ENCODE results near the gene COPB1. TPM values are rescaled to one million over a fixed set of nuclear protein-coding genes. Genes with fewer than 3 reads are reported as not detected.

Gene COPB1
- total RNA-seq, 3 donors from 2014 or later (not counting 1 experiment from before 2014, with no cell fraction given), result 77.1 to 83.8 (median 80.4) TPM

DNA sequence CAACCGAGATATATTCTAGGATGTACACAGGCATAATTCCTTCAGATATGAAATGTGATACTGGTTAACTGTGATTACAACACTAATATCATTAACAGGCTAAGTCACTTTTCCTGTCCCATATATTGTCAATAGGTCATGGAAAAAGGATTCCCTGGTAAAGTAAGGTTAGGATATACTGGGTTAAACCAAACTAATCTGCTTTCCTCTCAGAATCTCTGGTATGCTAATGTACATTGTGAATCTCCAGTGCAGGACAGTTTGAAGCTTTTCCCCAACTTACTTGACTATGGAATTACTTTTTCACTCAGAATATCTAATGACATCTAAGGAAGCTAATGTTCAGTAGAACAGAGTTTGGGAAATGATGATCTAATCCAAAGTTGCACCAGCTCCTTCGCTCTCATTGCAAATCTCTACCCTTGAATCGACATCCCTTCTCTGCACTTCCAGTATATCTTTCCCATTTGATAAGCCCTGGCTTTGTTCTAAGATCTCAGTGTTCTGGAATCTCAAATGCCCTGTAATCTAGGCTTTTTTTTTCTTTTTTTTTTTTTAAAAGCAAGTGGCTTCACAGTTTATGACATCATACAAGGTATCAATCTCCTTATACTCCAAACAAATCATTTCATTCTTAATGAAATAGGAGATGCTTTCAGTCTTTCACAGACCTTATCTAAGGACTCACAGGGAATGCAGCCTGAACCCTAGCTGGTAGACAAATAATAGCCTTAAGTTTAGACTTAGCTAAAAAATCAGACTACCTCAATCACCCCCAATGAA is 43.8 kb downstream of the COPB1 start:
- WGBS (ENCODE audit: insufficient coverage), result 100% methylated on average over 2 of the region's 3 CpGs
- Mint-ChIP-seq H3K4me1 (peaks cover 12 to 14% of the 10 kb centered on the region in 2 donors), H3K36me3 (no peaks in the 10 kb centered on the region), H3K27me3 (ENCODE audit: low read depth in 2 of 2) (no peaks in the 10 kb centered on the region), H3K4me3 (no peak overlapping the region), H3K9me3 (no peaks in the 10 kb centered on the region), H3K27ac (peak overlapping the region; percentile 24)
- H3K36me3 ChIP-seq (ENCODE audit: control insufficient read depth, insufficient read depth, low read length), result peaks cover 45% of the 10 kb centered on the region
- no peak overlapping the region for H3K27ac ChIP-seq (ENCODE audit: low read length)
- ATAC-seq (no peak), DNase-seq (no peak)
- H3K4me1 ChIP-seq (ENCODE audit: control insufficient read depth, insufficient read depth, low read length), result peaks cover 6% of the 10 kb centered on the region
- no peak overlapping the region for H3K4me3 ChIP-seq (ENCODE audit: low read length)
- H3K9me3 ChIP-seq (ENCODE audit: control insufficient read depth, insufficient read depth, low read length), result no peaks in the 10 kb centered on the region
- intact Hi-C loops (cut with micrococcal nuclease), result loop anchor here (1.0 kb wide), 1 partner anchor 156 kb away; no protein-coding TSS in a partner anchor
- TF ChIP-seq, protein P1, sequence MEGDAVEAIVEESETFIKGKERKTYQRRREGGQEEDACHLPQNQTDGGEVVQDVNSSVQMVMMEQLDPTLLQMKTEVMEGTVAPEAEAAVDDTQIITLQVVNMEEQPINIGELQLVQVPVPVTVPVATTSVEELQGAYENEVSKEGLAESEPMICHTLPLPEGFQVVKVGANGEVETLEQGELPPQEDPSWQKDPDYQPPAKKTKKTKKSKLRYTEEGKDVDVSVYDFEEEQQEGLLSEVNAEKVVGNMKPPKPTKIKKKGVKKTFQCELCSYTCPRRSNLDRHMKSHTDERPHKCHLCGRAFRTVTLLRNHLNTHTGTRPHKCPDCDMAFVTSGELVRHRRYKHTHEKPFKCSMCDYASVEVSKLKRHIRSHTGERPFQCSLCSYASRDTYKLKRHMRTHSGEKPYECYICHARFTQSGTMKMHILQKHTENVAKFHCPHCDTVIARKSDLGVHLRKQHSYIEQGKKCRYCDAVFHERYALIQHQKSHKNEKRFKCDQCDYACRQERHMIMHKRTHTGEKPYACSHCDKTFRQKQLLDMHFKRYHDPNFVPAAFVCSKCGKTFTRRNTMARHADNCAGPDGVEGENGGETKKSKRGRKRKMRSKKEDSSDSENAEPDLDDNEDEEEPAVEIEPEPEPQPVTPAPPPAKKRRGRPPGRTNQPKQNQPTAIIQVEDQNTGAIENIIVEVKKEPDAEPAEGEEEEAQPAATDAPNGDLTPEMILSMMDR (IDR thresholded peaks at IDR 0.05), result no peak
- H3K27me3 ChIP-seq (ENCODE audit: control insufficient read depth, insufficient read depth, low read length), result no peaks in the 10 kb centered on the region

DNA sequence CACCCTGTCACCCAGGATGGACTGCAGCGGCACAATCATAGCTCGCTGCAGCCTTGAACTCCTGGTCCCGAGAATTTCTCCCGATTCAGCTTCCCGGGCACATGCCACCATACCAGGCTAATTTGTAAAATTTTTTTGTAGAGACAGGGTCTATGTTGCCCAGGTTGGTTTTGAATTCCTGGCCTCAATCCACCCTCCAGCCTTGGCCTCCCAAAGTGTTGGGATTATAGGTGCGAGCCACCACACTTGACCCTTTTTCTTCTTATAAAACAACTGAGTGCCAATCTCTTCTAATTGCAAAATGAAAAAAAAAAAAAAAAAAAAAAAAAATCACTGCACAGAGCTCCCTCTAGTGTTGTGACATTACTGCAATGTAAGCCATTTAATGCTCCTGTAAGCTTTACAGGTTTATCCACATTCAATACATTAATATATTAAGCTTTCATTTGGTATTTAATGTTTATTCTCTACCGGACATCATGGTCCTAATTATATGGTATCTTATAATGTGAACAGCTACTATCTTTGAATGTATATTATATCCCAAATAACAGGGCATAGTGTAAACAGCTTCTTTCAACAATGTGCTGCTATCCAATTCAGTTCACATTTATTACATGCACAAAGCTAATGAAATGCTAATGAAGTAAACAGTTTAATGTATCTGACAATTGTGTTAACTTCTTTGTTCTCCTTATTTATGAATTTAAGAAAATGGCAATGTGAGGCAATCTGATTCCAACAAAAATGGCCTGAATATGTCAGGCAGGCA is 44.6 kb downstream of the COPB1 start:
- Mint-ChIP-seq H3K9me3 (no peaks in the 10 kb centered on the region), H3K4me3 (no peak overlapping the region), H3K4me1 (peaks cover 14 to 17% of the 10 kb centered on the region in 2 donors), H3K27ac (no peak overlapping the region), H3K27me3 (ENCODE audit: low read depth in 2 of 2) (no peaks in the 10 kb centered on the region), H3K36me3 (no peaks in the 10 kb centered on the region)
- TF ChIP-seq, protein P1 (IDR thresholded peaks at IDR 0.05), result peak; percentile 79
- H3K27me3 ChIP-seq (ENCODE audit: control insufficient read depth, insufficient read depth, low read length), result no peaks in the 10 kb centered on the region
- intact Hi-C loops (cut with micrococcal nuclease), result loop anchor here (1.0 kb wide), 1 partner anchor 155 kb away; no protein-coding TSS in a partner anchor
- H3K9me3 ChIP-seq (ENCODE audit: control insufficient read depth, insufficient read depth, low read length), result no peaks in the 10 kb centered on the region
- H3K36me3 ChIP-seq (ENCODE audit: control insufficient read depth, insufficient read depth, low read length), result peaks cover 38% of the 10 kb centered on the region
- no peak overlapping the region for H3K27ac ChIP-seq (ENCODE audit: low read length)
- peaks cover 6% of the 10 kb centered on the region for H3K4me1 ChIP-seq (ENCODE audit: control insufficient read depth, insufficient read depth, low read length)
- peak; percentile 49 to 67 (median 58) for ATAC-seq
- 87% methylated on average over 6 of the region's 7 CpGs for WGBS (ENCODE audit: insufficient coverage)
- no peak overlapping the region for H3K4me3 ChIP-seq (ENCODE audit: low read length)
- DNase-seq, result peak in 1 of 2 donors; percentile 65

DNA sequence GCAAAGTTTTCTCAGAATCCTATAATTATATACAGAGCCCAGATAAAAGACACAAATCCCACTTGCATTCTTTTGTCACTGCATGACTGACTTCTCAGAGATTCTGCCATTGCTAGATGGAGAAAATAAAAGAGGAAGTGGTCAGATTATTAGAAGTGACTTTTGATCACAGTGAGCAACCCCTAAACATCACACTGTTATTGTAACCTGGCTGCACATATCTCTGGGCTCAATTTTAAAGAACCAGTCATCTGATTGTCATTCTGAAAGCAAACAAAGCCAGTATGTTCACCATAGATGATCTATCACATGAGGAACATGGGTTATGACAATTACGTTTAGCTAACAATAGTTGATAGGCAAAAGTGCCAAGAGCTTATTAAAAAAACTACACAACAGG is 47.8 kb downstream of the COPB1 start:
- WGBS (ENCODE audit: insufficient coverage), result 100% methylated on average over 1 of the region's 1 CpG
- H3K9me3 ChIP-seq (ENCODE audit: control insufficient read depth, insufficient read depth, low read length), result no peaks in the 10 kb centered on the region
- Mint-ChIP-seq H3K4me1 (peaks cover 19 to 28% of the 10 kb centered on the region in 2 donors), H3K27ac (peak overlapping the region; percentile 47 to 68), H3K4me3 (no peak overlapping the region), H3K27me3 (ENCODE audit: low read depth in 2 of 2) (no peaks in the 10 kb centered on the region), H3K9me3 (no peaks in the 10 kb centered on the region), H3K36me3 (no peaks in the 10 kb centered on the region)
- intact Hi-C loops (cut with micrococcal nuclease), result no loop called here
- ATAC-seq, result peak in 2 of 3 donors; percentile 18 to 34
- H3K36me3 ChIP-seq (ENCODE audit: control insufficient read depth, insufficient read depth, low read length), result peaks cover 12% of the 10 kb centered on the region
- H3K27me3 ChIP-seq (ENCODE audit: control insufficient read depth, insufficient read depth, low read length), result no peaks in the 10 kb centered on the region
- no peak overlapping the region for H3K4me3 ChIP-seq (ENCODE audit: low read length)
- peaks cover 6% of the 10 kb centered on the region for H3K4me1 ChIP-seq (ENCODE audit: control insufficient read depth, insufficient read depth, low read length)
- no peak for DNase-seq
- H3K27ac ChIP-seq (ENCODE audit: low read length), result no peak overlapping the region
- TF ChIP-seq, protein P1 (IDR thresholded peaks at IDR 0.05), result no peak
